Astrocyte (in vitro differentiated cells and primary cell): ENCODE measurements around the gene ATP1A2. TPM values are rescaled to one million over a fixed set of nuclear protein-coding genes. Genes with fewer than 3 reads are reported as not detected.

ENCODE experiments used
- DNase-seq: peaks from one replicate; pipeline ENCODE4 v3.0.0-alpha.2; 2010; ENCODE audit warnings: low read depth
- FAIRE-seq: peaks from 2 replicates; lab custom pipeline; 2011; peaks lifted over from hg19 to GRCh38; lab: Jason Lieb, UNC
- H2AFZ ChIP-seq: 2 replicates; pipeline ENCODE4 v1.6.0; 2012; ENCODE audit warnings: low read depth, low read length, inconsistent platforms
- H3K27ac ChIP-seq: 2 replicates; pipeline ENCODE4 v1.5.1; 2011; ENCODE audit warnings: low read depth, low read length, inconsistent platforms
- H3K27me3 ChIP-seq: 2 replicates; pipeline ENCODE4 v1.6.0; 2011; ENCODE audit warnings: low read length, inconsistent platforms; ENCODE audit not compliant: insufficient read depth
- H3K36me3 ChIP-seq: 2 replicates; pipeline ENCODE4 v1.5.1; 2011; ENCODE audit warnings: low read length, inconsistent platforms; ENCODE audit not compliant: insufficient read depth
- H3K4me1 ChIP-seq: 2 replicates; pipeline ENCODE4 v1.5.1; 2011; ENCODE audit warnings: low read length, inconsistent platforms; ENCODE audit not compliant: insufficient read depth
- H3K4me2 ChIP-seq: 2 replicates; pipeline ENCODE4 v1.6.0; 2012; ENCODE audit warnings: low read length, inconsistent platforms
- H3K4me3 ChIP-seq: 2 replicates; pipeline ENCODE4 v1.5.1; 2011; ENCODE audit warnings: low read depth, mild to moderate bottlenecking, low read length, inconsistent platforms; ENCODE audit not compliant: insufficient read depth
- H3K79me2 ChIP-seq: 2 replicates; pipeline ENCODE4 v1.6.0; 2012; ENCODE audit warnings: mild to moderate bottlenecking, low read length, inconsistent platforms; ENCODE audit not compliant: insufficient read depth
- H3K9ac ChIP-seq: 2 replicates; pipeline ENCODE4 v1.6.0; 2012; ENCODE audit warnings: mild to moderate bottlenecking, low read length, inconsistent platforms
- H3K9me3 ChIP-seq: 2 replicates; pipeline ENCODE4 v1.5.1; 2012; ENCODE audit warnings: low read depth, mild to moderate bottlenecking, low read length, inconsistent platforms; ENCODE audit not compliant: insufficient read depth
- H4K20me1 ChIP-seq: 2 replicates; pipeline ENCODE4 v1.6.0; 2012; ENCODE audit warnings: low read length, inconsistent platforms; ENCODE audit not compliant: insufficient read depth
- H3K27ac Mint-ChIP-seq: one replicate; pipeline ENCODE4 v1.8.0; 2021; ENCODE audit warnings: mild to moderate bottlenecking, mixed read lengths; ENCODE audit not compliant: unreplicated experiment
- H3K27me3 Mint-ChIP-seq: one replicate; pipeline ENCODE4 v1.8.0; 2021; ENCODE audit warnings: low read depth, mixed read lengths; ENCODE audit not compliant: unreplicated experiment
- H3K36me3 Mint-ChIP-seq: one replicate; pipeline ENCODE4 v1.8.0; 2021; ENCODE audit warnings: low read depth, mixed read lengths; ENCODE audit not compliant: unreplicated experiment
- H3K4me1 Mint-ChIP-seq: one replicate; pipeline ENCODE4 v1.8.0; 2021; ENCODE audit warnings: low read depth, mixed read lengths; ENCODE audit not compliant: unreplicated experiment
- H3K4me3 Mint-ChIP-seq: one replicate; pipeline ENCODE4 v1.8.0; 2021; ENCODE audit warnings: mild to moderate bottlenecking, moderate library complexity, mixed read lengths; ENCODE audit not compliant: unreplicated experiment
- H3K9me3 Mint-ChIP-seq: one replicate; pipeline ENCODE4 v1.8.0; 2021; ENCODE audit warnings: mild to moderate bottlenecking, mixed read lengths; ENCODE audit not compliant: unreplicated experiment
- EZH2 ChIP-seq: IDR thresholded peaks from 2 replicates; pipeline ENCODE4 v1.6.1; 2012; ENCODE audit warnings: mild to moderate bottlenecking, low read length, inconsistent platforms; ENCODE audit not compliant: insufficient read depth
- total RNA-seq: library from RNA; stranded (reverse); gene quantifications from 2 replicates; pipeline ENCODE4 v1.2.1, GENCODE V29; 2021
- TF ChIP-seq, protein P1 (sequence below): IDR thresholded peaks from 2 replicates; pipeline ENCODE4 v1.5.1; 2011; ENCODE audit warnings: low read depth, mild to moderate bottlenecking, inconsistent platforms, low read length, moderate library complexity; ENCODE audit not compliant: insufficient read depth

ATP1A2 gene
- total RNA-seq, 1 donor from 2014 or later = 2.5 TPM

- FAIRE-seq = no peak
Observed at GRCh38 chr1:160156361-160156760, 40.8 kb downstream of the ATP1A2 start.

GRCh38 chr1:160157174-160157573 is 41.6 kb downstream of the ATP1A2 start:
- H3K9me3 ChIP-seq = no peaks in the 10 kb centered on the region
- H3K27me3 Mint-ChIP-seq = peaks cover 7% of the 10 kb centered on the region
- H3K4me3 Mint-ChIP-seq = no peak overlapping the region
- FAIRE-seq (no peak), DNase-seq (no peak)
- no peak overlapping the region for H3K27ac ChIP-seq
- no peak for TF ChIP-seq EZH2
- TF ChIP-seq, protein P1, sequence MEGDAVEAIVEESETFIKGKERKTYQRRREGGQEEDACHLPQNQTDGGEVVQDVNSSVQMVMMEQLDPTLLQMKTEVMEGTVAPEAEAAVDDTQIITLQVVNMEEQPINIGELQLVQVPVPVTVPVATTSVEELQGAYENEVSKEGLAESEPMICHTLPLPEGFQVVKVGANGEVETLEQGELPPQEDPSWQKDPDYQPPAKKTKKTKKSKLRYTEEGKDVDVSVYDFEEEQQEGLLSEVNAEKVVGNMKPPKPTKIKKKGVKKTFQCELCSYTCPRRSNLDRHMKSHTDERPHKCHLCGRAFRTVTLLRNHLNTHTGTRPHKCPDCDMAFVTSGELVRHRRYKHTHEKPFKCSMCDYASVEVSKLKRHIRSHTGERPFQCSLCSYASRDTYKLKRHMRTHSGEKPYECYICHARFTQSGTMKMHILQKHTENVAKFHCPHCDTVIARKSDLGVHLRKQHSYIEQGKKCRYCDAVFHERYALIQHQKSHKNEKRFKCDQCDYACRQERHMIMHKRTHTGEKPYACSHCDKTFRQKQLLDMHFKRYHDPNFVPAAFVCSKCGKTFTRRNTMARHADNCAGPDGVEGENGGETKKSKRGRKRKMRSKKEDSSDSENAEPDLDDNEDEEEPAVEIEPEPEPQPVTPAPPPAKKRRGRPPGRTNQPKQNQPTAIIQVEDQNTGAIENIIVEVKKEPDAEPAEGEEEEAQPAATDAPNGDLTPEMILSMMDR = no peak
- no peak overlapping the region for H3K4me2 ChIP-seq
- no peaks in the 10 kb centered on the region for H3K27me3 ChIP-seq
- H3K4me1 Mint-ChIP-seq = peaks cover 11% of the 10 kb centered on the region
- no peak overlapping the region for H3K9ac ChIP-seq
- no peaks in the 10 kb centered on the region for H3K36me3 Mint-ChIP-seq
- H2AFZ ChIP-seq = no peak overlapping the region
- H3K27ac Mint-ChIP-seq = no peak overlapping the region
- H3K79me2 ChIP-seq = no peaks in the 10 kb centered on the region
- no peaks in the 10 kb centered on the region for H3K4me1 ChIP-seq
- H3K36me3 ChIP-seq = no peaks in the 10 kb centered on the region
- no peak overlapping the region for H3K4me3 ChIP-seq
- no peaks in the 10 kb centered on the region for H3K9me3 Mint-ChIP-seq
- no peaks in the 10 kb centered on the region for H4K20me1 ChIP-seq

More at GRCh38 chr1:160156361-160156760, 40.8 kb downstream of the ATP1A2 start:
- Histone ChIP-seq H3K4me2 (no peak overlapping the region), H3K4me3 (no peak overlapping the region), H3K9me3 (no peaks in the 10 kb centered on the region), H3K27me3 (no peaks in the 10 kb centered on the region), H4K20me1 (no peaks in the 10 kb centered on the region), H3K4me1 (no peaks in the 10 kb centered on the region), H3K9ac (no peak overlapping the region), H3K27ac (no peak overlapping the region), H3K36me3 (no peaks in the 10 kb centered on the region), H3K79me2 (no peaks in the 10 kb centered on the region), H2AFZ (no peak overlapping the region)
- Mint-ChIP-seq H3K4me3 (no peak overlapping the region), H3K36me3 (no peaks in the 10 kb centered on the region), H3K27me3 (peaks cover 7% of the 10 kb centered on the region), H3K4me1 (peaks cover 11% of the 10 kb centered on the region), H3K9me3 (no peaks in the 10 kb centered on the region), H3K27ac (no peak overlapping the region)
- no peak for DNase-seq
- TF ChIP-seq EZH2 = no peak
- TF ChIP-seq, protein P1 = no peak

- H3K4me3 ChIP-seq = no peak overlapping the region
- H3K27ac Mint-ChIP-seq = peak overlapping the region; percentile 73
- H3K4me3 Mint-ChIP-seq = no peak overlapping the region
- no peak for TF ChIP-seq EZH2
- TF ChIP-seq, protein P1 = no peak
- no peaks in the 10 kb centered on the region for H3K36me3 ChIP-seq
- no peaks in the 10 kb centered on the region for H3K9me3 Mint-ChIP-seq
- H3K4me1 ChIP-seq = no peaks in the 10 kb centered on the region
- H3K9ac ChIP-seq = no peak overlapping the region
- FAIRE-seq (no peak), DNase-seq (no peak)
- no peaks in the 10 kb centered on the region for H3K27me3 ChIP-seq
- H3K27ac ChIP-seq = no peak overlapping the region
- H3K9me3 ChIP-seq = no peaks in the 10 kb centered on the region
- H3K27me3 Mint-ChIP-seq = peaks cover 6% of the 10 kb centered on the region
- H3K4me1 Mint-ChIP-seq = peaks cover 11% of the 10 kb centered on the region
- no peak overlapping the region for H3K4me2 ChIP-seq
- no peaks in the 10 kb centered on the region for H3K79me2 ChIP-seq
- H3K36me3 Mint-ChIP-seq = no peaks in the 10 kb centered on the region
- H4K20me1 ChIP-seq = no peaks in the 10 kb centered on the region
- H2AFZ ChIP-seq = no peak overlapping the region
Observed at GRCh38 chr1:160158031-160158430, 42.5 kb downstream of the ATP1A2 start.
